ENCODE data around the gene GRIN1.
A peak's percentile ranks its signal among the peaks of the same experiment; 100 is the strongest.

Gene GRIN1

GRCh38 chr9:137195525-137196220, 56.7 kb downstream of the GRIN1 start:
- intact Hi-C loops (cut with DNase I) = no loop called here
- peak in 3 of 42 donors; percentile 53 to 66 (median 63) for DNase-seq

GRCh38 chr9:137198051-137198901, 59.3 kb downstream of the GRIN1 start:
- peak in 3 of 42 donors; percentile 35 to 73 (median 53) for DNase-seq
- intact Hi-C loops (cut with DNase I) = no loop called here

- peak in 3 of 42 donors; percentile 40 to 64 (median 46) for DNase-seq
- intact Hi-C loops (cut with DNase I) = no loop called here
Measured at GRCh38 chr9:137198902-137199283, 59.9 kb downstream of the GRIN1 start.

- peak in 2 of 42 donors; percentile 33 to 43 for DNase-seq
- intact Hi-C loops (cut with DNase I) = no loop called here
Measured at GRCh38 chr9:137199411-137200121, 60.6 kb downstream of the GRIN1 start.

DNA sequence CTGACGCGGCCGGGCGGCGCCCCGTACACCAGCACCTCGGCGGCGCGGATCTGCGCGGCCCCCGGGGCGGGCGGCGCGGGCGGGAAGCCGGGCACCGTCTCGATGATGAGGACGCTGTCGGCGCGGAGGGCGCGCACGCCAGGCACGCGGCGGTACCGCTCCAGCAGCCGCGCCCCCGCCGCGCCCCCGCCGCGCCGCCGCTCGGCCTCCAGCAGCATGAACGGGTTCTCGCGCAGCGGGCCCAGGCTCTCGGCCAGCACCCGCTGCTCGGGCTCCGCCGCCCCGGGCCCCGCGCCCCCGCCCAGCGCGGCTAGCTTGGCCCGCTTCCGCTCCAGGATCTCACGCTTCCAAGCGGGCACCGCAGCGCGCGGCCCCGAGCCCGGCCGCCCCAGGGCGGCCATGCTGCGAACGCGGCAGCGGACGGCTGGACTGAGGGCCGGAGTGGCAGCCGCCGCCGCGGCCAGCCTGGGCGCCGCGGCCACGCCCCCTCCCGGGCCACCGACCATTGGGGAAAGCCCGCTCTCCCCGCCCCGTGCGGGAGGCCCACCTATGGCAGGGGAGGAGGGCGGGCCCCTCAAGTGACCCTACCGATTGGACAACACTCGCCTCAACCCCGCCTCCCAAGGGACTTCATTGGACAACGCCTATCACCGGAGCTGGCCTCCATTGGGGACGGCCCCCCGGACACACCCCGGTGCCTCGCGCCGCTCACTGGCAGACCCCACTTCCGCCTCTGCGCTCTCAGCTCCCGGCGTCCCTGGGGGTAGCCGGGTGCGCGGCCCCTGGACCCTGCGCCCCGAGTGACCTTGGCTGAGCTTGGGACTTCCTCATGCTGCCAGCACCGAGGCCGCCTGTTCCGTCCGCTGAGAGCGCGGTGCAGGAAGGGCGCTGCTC, 61.6 kb downstream of the GRIN1 start, which contains the start of gene TPRN:
TPRN (minus strand) TSS at position 431 of the 894 bp plus-strand sequence; CDS start at position 401, 30 bp downstream.
- intact Hi-C loops (cut with DNase I) = no loop called here
- DNase-seq = peak; percentile 96 to 100 (median 99)

DNA sequence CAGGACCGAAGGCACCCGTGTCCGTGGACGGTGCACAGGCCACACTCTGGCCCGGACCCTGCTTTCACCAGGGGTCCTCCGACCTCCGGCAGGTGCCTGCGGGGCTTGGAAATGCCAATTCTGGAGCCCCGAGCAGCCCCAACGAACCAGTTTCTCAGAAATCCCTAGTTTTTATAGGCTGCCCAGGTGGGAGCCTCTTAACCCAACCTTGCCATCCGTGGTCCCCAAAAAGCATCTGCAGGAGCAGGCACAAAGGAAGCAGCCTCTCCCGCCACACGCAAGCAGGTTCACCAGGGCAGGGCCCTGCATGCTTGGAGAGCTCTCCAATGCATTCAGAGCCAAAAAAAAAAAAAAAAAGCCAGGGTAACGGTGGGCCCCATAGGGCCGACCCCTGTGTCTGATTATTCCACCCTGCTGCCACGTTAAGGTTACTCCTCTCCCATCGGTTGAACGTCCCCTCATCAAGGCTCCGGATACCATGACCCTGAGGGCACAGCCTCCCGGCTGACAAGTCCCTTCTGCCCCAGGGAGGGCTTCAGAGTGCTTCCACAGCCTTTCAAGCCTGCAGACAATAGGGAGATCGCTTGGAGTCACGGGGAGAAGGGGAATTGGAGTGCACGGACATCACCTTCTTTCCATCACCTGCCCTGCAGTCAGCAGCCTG, 62.4 kb downstream of the GRIN1 start:
- DNase-seq = no peak
- intact Hi-C loops (cut with DNase I) = no loop called here

DNA sequence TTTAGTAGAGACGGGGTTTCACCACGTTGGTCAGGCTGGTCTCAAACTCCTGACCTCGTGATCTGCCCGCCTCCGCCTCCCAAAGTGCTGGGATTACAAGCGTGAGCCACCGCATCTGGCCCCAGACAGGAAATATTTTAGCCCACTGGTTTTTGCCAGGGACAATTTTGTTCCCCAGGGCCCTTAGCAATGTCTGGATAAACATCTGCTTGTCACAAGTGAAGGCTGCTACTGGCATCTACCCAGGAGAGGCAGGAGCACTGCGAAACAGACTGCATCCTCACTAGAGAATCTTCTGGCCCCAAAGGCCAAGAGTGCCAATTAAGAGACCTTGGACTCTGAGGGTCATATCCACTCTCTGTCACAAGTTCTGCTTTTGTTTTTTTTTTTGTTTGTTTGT, 64.0 kb downstream of the GRIN1 start:
- DNase-seq = no peak
- intact Hi-C loops (cut with DNase I) = no loop called here

DNA sequence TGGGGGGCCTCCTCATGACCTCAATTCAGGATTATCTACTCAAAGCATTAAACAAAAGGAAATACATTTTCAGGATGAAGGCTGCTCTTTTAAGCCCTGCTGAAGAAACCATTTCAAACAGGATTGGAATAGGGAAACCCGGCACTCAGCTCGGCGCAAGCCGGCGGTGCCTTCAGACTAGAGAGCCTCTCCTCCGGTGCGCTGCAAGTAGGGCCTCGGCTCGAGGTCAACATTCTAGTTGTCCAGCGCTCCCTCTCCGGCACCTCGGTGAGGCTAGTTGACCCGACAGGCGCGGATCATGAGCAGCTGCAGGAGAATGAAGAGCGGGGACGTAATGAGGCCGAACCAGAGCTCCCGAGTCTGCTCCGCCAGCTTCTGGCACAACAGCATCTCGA, 65.8 kb downstream of the GRIN1 start:
- no peak for DNase-seq
- intact Hi-C loops (cut with DNase I) = no loop called here

GRCh38 chr9:137205126-137206069, 66.4 kb downstream of the GRIN1 start, which contains the start of the genes NDOR1 and TMEM203:
TSS of gene NDOR1 (plus strand) at chr9:137205700. CDS start at chr9:137205778, 78 bp downstream.
TSS of gene TMEM203 (minus strand) at chr9:137205648. CDS start at chr9:137205414, 234 bp downstream.
- intact Hi-C loops (cut with DNase I) = no loop called here
- peak; percentile 88 to 100 (median 98) for DNase-seq

- no peak for DNase-seq
- intact Hi-C loops (cut with DNase I) = no loop called here
Measured at GRCh38 chr9:137206602-137207001, 67.6 kb downstream of the GRIN1 start.

DNA sequence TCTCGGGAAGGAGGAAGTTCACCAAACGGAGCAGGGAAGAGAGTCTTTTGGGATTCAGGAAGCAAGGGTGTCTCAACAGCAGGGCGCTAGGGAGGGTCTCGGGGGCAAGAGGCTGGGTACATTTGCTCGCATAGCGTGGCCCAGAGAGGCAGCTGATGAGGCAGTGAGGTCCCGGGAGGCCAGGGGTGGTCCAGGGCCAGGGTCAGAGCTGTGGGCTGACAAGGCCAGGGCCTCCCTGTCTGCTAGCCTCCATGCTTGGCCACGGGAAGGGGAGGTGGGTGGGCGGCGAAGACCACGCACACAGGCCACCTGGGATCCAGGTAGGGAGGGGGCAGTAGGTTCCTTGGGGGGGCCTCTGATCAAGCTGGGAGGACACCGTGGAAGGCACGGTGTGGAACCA, 72.6 kb downstream of the GRIN1 start:
- DNase-seq = no peak
- intact Hi-C loops (cut with DNase I) = no loop called here

DNA sequence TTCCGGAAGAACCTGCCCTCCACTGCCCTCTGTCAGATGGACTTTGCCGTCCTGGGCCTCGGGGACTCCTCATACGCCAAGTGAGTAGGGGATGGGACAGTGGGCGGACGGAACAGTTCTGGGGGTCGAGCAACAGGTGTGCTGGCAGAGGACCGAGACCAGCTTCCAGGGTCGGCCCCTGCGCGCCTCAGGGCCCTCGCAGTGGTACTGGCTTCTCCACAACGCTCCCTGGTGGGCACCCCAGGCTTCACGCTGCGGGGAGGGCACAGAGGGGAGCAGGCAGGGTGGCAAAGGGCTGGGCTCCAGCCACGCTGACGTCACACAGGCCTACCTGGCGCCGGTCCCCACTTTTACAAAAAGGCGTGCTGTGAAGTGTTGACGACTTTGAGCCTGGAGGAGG, 73.6 kb downstream of the GRIN1 start:
- intact Hi-C loops (cut with DNase I) = no loop called here
- DNase-seq = no peak

DNA sequence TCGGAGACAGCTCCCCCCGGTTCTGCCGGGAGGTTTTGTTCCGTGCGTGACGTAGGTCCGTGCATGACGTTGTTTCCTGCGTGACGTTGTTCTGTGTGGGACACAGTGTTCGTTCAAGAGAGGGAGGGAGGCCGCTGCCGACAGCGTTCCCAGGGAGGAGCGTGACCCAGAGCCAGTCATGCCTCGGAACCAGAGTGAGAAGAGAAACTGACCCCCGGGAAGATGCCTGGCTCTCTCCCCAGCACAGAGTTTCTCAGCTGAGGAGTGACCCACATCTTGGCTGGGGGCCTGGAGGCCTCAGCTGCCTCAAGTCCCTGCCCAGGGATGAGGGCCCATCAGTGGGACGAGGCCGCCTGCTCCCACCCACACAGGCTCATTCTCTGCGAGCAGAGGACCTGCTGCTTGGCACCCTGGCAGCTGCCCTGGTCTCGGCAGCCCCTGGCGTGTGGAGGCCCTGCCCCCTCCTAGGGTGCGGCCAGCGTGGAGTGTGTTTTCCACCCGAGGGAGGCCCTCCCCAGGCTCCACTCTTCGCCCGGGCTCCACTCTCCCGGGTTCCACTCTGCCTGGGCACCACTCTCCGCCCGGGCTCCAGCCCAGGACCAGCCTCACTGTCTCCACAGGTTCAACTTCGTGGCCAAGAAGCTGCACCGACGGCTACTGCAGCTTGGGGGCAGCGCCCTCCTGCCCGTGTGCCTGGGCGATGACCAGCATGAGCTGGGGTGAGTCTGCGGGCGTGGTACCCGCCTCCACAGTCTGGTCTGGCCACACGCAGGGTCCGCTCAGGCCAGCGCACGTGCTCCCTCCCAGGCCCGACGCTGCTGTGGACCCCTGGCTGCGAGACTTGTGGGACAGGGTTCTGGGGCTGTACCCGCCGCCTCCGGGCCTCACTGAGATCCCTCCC, 74.5 kb downstream of the GRIN1 start:
- intact Hi-C loops (cut with DNase I) = no loop called here
- peak in 3 of 42 donors; percentile 36 to 47 (median 43) for DNase-seq

DNA sequence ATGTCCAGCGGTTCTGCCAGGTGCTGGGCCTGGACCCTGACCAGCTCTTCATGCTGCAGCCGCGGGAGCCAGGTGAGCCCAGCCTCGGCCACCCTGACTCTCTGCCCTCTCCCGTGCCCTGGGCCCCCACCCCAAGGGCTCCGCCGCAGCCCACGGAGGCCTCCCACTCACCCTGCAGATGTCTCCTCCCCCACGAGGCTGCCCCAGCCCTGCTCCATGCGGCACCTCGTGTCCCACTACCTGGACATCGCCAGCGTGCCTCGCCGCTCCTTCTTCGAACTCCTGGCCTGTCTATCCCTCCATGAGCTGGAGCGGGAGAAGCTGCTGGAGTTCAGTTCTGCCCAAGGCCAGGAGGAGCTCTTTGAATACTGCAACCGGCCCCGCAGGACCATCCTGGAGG, 75.7 kb downstream of the GRIN1 start:
- intact Hi-C loops (cut with DNase I) = no loop called here
- no peak for DNase-seq

- DNase-seq = no peak
- intact Hi-C loops (cut with DNase I) = no loop called here
Measured at GRCh38 chr9:137215196-137215986, 76.4 kb downstream of the GRIN1 start.
